ENCODE data around the gene IRF2BP2. TPM values are rescaled to one million over a fixed set of nuclear protein-coding genes. Genes with fewer than 3 reads are reported as not detected.

The IRF2BP2 gene
- total and polyA plus RNA-seq, 2 of the 13 experiments (the other 11 are each of a cell fraction or from before 2014, with no cell fraction given): 140 to 147 TPM

DNA sequence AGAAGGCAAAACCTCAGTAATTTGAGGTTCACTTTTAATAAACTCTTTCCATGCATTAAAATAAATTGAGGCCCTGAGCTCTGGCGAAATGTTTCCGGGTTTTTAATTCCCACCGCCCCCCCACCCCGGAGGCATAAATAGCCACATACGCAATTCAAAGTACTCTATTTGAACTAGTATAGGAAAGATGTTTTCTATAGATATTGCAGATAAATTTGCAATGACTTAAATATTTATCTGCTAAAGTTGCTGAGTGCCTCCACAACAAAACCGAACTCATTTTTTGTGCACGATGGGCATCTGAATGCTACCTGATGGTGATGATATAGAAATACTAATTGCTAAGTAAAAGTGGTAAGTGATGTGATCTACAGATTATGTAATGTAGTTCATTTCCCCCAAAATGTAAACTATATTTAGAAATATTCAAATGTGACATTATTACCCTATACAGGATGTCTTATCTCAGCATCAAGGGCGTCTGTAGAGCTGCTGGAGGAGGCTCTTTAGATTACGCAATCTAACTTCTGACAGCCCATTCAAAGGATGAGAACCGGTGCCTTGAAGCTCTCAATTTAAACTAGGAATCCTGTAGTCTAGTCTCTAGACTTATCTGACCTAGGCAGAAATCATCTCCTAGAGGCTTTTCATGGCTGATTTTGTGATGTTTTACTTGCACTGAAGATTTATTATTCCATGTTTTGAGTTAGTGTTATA lies 8.5 kb downstream of the IRF2BP2 start (continued):
- TF ChIP-seq ZC3H4 (CRISPR knock-in tag; IDR thresholded peaks at IDR 0.05; ENCODE audit: borderline replicate concordance) (peak; percentile 54; the same call in 1 of the 2 replicates), ZNF468 (CRISPR knock-in tag; IDR thresholded peaks at IDR 0.05) (no peak), IKZF1 (IDR thresholded peaks at IDR 0.05) (no peak), POLR2AphosphoS5 (IDR thresholded peaks at IDR 0.05; ENCODE audit: low read depth, low read length) (peak; percentile 73), ZNF180 (CRISPR knock-in tag; IDR thresholded peaks at IDR 0.05; ENCODE audit: borderline replicate concordance, low read depth) (no peak), ZNF235 (CRISPR knock-in tag; IDR thresholded peaks at IDR 0.05; ENCODE audit: borderline replicate concordance) (no peak), ZNF205 (CRISPR knock-in tag; IDR thresholded peaks at IDR 0.05) (no peak), RBM39 (IDR thresholded peaks at IDR 0.05; ENCODE audit: low read depth, low read length, poor library complexity, severe bottlenecking) (no peak), PLRG1 (conservative IDR thresholded peaks at IDR 0.05) (no peak)
- TF ChIP-seq, protein P1, sequence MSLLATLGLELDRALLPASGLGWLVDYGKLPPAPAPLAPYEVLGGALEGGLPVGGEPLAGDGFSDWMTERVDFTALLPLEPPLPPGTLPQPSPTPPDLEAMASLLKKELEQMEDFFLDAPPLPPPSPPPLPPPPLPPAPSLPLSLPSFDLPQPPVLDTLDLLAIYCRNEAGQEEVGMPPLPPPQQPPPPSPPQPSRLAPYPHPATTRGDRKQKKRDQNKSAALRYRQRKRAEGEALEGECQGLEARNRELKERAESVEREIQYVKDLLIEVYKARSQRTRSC (CRISPR knock-in tag; IDR thresholded peaks at IDR 0.05; ENCODE audit: low read depth): no peak
- TF ChIP-seq, protein P2, sequence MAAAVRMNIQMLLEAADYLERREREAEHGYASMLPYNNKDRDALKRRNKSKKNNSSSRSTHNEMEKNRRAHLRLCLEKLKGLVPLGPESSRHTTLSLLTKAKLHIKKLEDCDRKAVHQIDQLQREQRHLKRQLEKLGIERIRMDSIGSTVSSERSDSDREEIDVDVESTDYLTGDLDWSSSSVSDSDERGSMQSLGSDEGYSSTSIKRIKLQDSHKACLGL (CRISPR knock-in tag; IDR thresholded peaks at IDR 0.05): no peak
- TF ChIP-seq, protein P3, sequence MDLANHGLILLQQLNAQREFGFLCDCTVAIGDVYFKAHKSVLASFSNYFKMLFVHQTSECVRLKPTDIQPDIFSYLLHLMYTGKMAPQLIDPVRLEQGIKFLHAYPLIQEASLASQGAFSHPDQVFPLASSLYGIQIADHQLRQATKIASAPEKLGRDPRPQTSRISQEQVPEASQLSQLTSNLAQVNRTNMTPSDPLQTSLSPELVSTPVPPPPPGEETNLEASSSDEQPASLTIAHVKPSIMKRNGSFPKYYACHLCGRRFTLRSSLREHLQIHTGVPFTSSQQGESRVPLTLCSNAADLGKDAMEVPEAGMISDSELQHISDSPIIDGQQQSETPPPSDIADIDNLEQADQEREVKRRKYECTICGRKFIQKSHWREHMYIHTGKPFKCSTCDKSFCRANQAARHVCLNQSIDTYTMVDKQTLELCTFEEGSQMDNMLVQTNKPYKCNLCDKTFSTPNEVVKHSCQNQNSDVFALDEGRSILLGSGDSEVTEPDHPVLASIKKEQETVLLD (CRISPR knock-in tag; IDR thresholded peaks at IDR 0.05; ENCODE audit: low read depth): no peak
- TF ChIP-seq, protein P4, sequence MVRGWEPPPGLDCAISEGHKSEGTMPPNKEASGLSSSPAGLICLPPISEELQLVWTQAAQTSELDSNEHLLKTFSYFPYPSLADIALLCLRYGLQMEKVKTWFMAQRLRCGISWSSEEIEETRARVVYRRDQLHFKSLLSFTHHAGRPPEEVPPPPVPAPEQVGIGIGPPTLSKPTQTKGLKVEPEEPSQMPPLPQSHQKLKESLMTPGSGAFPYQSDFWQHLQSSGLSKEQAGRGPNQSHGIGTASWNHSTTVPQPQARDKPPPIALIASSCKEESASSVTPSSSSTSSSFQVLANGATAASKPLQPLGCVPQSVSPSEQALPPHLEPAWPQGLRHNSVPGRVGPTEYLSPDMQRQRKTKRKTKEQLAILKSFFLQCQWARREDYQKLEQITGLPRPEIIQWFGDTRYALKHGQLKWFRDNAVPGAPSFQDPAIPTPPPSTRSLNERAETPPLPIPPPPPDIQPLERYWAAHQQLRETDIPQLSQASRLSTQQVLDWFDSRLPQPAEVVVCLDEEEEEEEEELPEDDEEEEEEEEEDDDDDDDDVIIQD (CRISPR knock-in tag; IDR thresholded peaks at IDR 0.05; ENCODE audit: low read depth): no peak
- TF ChIP-seq, protein P5, sequence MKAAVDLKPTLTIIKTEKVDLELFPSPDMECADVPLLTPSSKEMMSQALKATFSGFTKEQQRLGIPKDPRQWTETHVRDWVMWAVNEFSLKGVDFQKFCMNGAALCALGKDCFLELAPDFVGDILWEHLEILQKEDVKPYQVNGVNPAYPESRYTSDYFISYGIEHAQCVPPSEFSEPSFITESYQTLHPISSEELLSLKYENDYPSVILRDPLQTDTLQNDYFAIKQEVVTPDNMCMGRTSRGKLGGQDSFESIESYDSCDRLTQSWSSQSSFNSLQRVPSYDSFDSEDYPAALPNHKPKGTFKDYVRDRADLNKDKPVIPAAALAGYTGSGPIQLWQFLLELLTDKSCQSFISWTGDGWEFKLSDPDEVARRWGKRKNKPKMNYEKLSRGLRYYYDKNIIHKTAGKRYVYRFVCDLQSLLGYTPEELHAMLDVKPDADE (CRISPR knock-in tag; IDR thresholded peaks at IDR 0.05): no peak
- TF ChIP-seq, protein P6, sequence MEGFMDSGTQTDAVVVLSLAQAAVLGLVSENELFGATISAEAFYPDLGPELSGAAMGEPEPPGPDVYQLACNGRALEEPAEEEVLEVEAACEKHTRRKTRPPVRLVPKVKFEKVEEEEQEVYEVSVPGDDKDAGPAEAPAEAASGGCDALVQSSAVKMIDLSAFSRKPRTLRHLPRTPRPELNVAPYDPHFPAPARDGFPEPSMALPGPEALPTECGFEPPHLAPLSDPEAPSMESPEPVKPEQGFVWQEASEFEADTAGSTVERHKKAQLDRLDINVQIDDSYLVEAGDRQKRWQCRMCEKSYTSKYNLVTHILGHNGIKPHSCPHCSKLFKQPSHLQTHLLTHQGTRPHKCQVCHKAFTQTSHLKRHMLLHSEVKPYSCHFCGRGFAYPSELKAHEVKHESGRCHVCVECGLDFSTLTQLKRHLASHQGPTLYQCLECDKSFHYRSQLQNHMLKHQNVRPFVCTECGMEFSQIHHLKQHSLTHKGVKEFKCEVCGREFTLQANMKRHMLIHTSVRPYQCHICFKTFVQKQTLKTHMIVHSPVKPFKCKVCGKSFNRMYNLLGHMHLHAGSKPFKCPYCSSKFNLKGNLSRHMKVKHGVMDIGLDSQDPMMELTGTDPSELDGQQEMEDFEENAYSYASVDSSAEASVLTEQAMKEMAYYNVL (CRISPR knock-in tag; IDR thresholded peaks at IDR 0.05; ENCODE audit: borderline replicate concordance): no peak
- TF ChIP-seq, protein P7, sequence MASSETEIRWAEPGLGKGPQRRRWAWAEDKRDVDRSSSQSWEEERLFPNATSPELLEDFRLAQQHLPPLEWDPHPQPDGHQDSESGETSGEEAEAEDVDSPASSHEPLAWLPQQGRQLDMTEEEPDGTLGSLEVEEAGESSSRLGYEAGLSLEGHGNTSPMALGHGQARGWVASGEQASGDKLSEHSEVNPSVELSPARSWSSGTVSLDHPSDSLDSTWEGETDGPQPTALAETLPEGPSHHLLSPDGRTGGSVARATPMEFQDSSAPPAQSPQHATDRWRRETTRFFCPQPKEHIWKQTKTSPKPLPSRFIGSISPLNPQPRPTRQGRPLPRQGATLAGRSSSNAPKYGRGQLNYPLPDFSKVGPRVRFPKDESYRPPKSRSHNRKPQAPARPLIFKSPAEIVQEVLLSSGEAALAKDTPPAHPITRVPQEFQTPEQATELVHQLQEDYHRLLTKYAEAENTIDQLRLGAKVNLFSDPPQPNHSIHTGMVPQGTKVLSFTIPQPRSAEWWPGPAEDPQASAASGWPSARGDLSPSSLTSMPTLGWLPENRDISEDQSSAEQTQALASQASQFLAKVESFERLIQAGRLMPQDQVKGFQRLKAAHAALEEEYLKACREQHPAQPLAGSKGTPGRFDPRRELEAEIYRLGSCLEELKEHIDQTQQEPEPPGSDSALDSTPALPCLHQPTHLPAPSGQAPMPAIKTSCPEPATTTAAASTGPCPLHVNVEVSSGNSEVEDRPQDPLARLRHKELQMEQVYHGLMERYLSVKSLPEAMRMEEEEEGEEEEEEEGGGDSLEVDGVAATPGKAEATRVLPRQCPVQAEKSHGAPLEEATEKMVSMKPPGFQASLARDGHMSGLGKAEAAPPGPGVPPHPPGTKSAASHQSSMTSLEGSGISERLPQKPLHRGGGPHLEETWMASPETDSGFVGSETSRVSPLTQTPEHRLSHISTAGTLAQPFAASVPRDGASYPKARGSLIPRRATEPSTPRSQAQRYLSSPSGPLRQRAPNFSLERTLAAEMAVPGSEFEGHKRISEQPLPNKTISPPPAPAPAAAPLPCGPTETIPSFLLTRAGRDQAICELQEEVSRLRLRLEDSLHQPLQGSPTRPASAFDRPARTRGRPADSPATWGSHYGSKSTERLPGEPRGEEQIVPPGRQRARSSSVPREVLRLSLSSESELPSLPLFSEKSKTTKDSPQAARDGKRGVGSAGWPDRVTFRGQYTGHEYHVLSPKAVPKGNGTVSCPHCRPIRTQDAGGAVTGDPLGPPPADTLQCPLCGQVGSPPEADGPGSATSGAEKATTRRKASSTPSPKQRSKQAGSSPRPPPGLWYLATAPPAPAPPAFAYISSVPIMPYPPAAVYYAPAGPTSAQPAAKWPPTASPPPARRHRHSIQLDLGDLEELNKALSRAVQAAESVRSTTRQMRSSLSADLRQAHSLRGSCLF (CRISPR knock-in tag; IDR thresholded peaks at IDR 0.05; ENCODE audit: borderline replicate concordance): no peak

Data from HepG2 (cell line).